ENCODE results near the gene DHRS12.
A peak's percentile ranks its signal among the peaks of the same experiment; 100 is the strongest.

Gene DHRS12

GRCh38 chr13:51811920-51812451, 8.0 kb upstream of the DHRS12 start:
- DNase-seq (ENCODE audit: extremely low read depth, insufficient read length): peak; percentile 35

GRCh38 chr13:51811046-51811445, 7.1 kb upstream of the DHRS12 start:
- DNase-seq (ENCODE audit: extremely low read depth, insufficient read length): no peak
- TF ChIP-seq CTCF (IDR thresholded peaks at IDR 0.05; ENCODE audit: insufficient read depth, low read length, poor library complexity, severe bottlenecking): no peak
- Histone ChIP-seq H3K4me3 (replicated peaks; ENCODE audit: low read depth, low read length) (no peak overlapping the region), H3K27me3 (replicated peaks; ENCODE audit: control insufficient read depth, insufficient read depth, low read length) (no peaks in the 10 kb centered on the region), H3K36me3 (ENCODE audit: control insufficient read depth, insufficient read depth, low read length) (no peaks in the 10 kb centered on the region)

More at GRCh38 chr13:51811920-51812451, 8.0 kb upstream of the DHRS12 start:
- Histone ChIP-seq H3K4me3 (replicated peaks; ENCODE audit: low read depth, low read length) (no peak overlapping the region), H3K27me3 (replicated peaks; ENCODE audit: control insufficient read depth, insufficient read depth, low read length) (no peaks in the 10 kb centered on the region), H3K36me3 (ENCODE audit: control insufficient read depth, insufficient read depth, low read length) (no peaks in the 10 kb centered on the region)
- no peak for TF ChIP-seq CTCF (IDR thresholded peaks at IDR 0.05; ENCODE audit: insufficient read depth, low read length, poor library complexity, severe bottlenecking)

- H3K27me3 ChIP-seq (replicated peaks; ENCODE audit: control insufficient read depth, insufficient read depth, low read length): no peaks in the 10 kb centered on the region
- no peak overlapping the region for H3K4me3 ChIP-seq (replicated peaks; ENCODE audit: low read depth, low read length)
- TF ChIP-seq CTCF (IDR thresholded peaks at IDR 0.05; ENCODE audit: insufficient read depth, low read length, poor library complexity, severe bottlenecking): no peak
- DNase-seq (ENCODE audit: extremely low read depth, insufficient read length): no peak
- no peaks in the 10 kb centered on the region for H3K36me3 ChIP-seq (ENCODE audit: control insufficient read depth, insufficient read depth, low read length)
Observed at GRCh38 chr13:51808811-51809210, 4.8 kb upstream of the DHRS12 start.

- no peak for TF ChIP-seq CTCF (IDR thresholded peaks at IDR 0.05; ENCODE audit: insufficient read depth, low read length, poor library complexity, severe bottlenecking)
- Histone ChIP-seq H3K27me3 (replicated peaks; ENCODE audit: control insufficient read depth, insufficient read depth, low read length) (no peaks in the 10 kb centered on the region), H3K36me3 (ENCODE audit: control insufficient read depth, insufficient read depth, low read length) (no peaks in the 10 kb centered on the region), H3K4me3 (replicated peaks; ENCODE audit: low read depth, low read length) (no peak overlapping the region)
- DNase-seq (ENCODE audit: extremely low read depth, insufficient read length): no peak
Observed at GRCh38 chr13:51807041-51807440, 3.1 kb upstream of the DHRS12 start.

GRCh38 chr13:51806566-51806965, 2.6 kb upstream of the DHRS12 start:
- no peaks in the 10 kb centered on the region for H3K27me3 ChIP-seq (replicated peaks; ENCODE audit: control insufficient read depth, insufficient read depth, low read length)
- H3K36me3 ChIP-seq (ENCODE audit: control insufficient read depth, insufficient read depth, low read length): no peaks in the 10 kb centered on the region
- no peak for TF ChIP-seq CTCF (IDR thresholded peaks at IDR 0.05; ENCODE audit: insufficient read depth, low read length, poor library complexity, severe bottlenecking)
- DNase-seq (ENCODE audit: extremely low read depth, insufficient read length): no peak
- no peak overlapping the region for H3K4me3 ChIP-seq (replicated peaks; ENCODE audit: low read depth, low read length)

GRCh38 chr13:51805925-51806324, 2.0 kb upstream of the DHRS12 start:
- Histone ChIP-seq H3K4me3 (replicated peaks; ENCODE audit: low read depth, low read length) (no peak overlapping the region), H3K36me3 (ENCODE audit: control insufficient read depth, insufficient read depth, low read length) (no peaks in the 10 kb centered on the region), H3K27me3 (replicated peaks; ENCODE audit: control insufficient read depth, insufficient read depth, low read length) (no peaks in the 10 kb centered on the region)
- no peak for DNase-seq (ENCODE audit: extremely low read depth, insufficient read length)
- no peak for TF ChIP-seq CTCF (IDR thresholded peaks at IDR 0.05; ENCODE audit: insufficient read depth, low read length, poor library complexity, severe bottlenecking)
